Measurements from ENCODE around the gene MSLN.
"Not testable (repeated sequence)": the region's sequence is repeated elsewhere in the genome, so short reads cannot be mapped to it uniquely, and the experiment has no call there.

Gene MSLN

GRCh38 chr16:760545-761343 is at the start of gene MSLN:
Gene MSLN (plus strand): TSS chr16:760734. CDS start chr16:762681, 1,947 bp downstream.
- DNase-seq (ENCODE audit: low read depth): no peak
- H3K4me3 ChIP-seq (ENCODE audit: low read length): no peak within 1 kb of the TSS
- TF ChIP-seq, protein P1, sequence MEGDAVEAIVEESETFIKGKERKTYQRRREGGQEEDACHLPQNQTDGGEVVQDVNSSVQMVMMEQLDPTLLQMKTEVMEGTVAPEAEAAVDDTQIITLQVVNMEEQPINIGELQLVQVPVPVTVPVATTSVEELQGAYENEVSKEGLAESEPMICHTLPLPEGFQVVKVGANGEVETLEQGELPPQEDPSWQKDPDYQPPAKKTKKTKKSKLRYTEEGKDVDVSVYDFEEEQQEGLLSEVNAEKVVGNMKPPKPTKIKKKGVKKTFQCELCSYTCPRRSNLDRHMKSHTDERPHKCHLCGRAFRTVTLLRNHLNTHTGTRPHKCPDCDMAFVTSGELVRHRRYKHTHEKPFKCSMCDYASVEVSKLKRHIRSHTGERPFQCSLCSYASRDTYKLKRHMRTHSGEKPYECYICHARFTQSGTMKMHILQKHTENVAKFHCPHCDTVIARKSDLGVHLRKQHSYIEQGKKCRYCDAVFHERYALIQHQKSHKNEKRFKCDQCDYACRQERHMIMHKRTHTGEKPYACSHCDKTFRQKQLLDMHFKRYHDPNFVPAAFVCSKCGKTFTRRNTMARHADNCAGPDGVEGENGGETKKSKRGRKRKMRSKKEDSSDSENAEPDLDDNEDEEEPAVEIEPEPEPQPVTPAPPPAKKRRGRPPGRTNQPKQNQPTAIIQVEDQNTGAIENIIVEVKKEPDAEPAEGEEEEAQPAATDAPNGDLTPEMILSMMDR (conservative IDR thresholded peaks at IDR 0.05; ENCODE audit: low read length): no peak

- DNase-seq (ENCODE audit: low read depth): no peak
- TF ChIP-seq, protein P1 (conservative IDR thresholded peaks at IDR 0.05; ENCODE audit: low read length): no peak
- H3K4me3 ChIP-seq (ENCODE audit: low read length): no peak overlapping the region
Observed at GRCh38 chr16:711084-711483, 49.5 kb upstream of the MSLN start.

GRCh38 chr16:711548-712320 is 48.8 kb upstream of the MSLN start:
- DNase-seq (ENCODE audit: low read depth): peak; percentile 52
- H3K4me3 ChIP-seq (ENCODE audit: low read length): no peak overlapping the region
- TF ChIP-seq, protein P1 (conservative IDR thresholded peaks at IDR 0.05; ENCODE audit: low read length): peak; percentile 71

DNA sequence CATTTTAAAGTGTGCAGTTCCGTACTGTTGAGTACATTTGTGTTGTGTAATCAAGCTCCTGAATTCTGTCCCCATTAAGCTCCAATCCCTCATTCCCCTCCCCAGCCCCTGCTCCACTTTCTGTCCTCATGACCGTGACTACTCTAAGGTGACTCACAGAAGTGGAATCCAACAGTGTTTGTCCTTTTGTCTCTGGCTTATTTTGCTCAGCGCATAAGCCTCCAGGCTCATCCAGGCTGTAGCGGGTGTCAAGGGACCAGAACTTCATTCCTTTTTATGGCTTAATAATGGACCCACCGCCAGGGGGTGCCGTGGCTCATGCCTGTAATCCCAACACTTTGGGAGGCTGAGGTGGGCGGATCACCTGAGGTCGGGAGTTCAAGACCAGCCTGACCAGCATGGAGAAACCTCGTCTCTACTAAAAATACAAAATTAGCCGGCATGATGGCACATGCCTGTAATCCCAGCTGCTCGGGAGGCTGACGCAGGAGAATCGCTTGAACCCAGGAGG is 47.7 kb upstream of the MSLN start:
- TF ChIP-seq, protein P1 (conservative IDR thresholded peaks at IDR 0.05; ENCODE audit: low read length): peak; percentile 42
- peak; percentile 93 for DNase-seq (ENCODE audit: low read depth)
- not testable (repeated sequence) for H3K4me3 ChIP-seq (ENCODE audit: low read length)

DNA sequence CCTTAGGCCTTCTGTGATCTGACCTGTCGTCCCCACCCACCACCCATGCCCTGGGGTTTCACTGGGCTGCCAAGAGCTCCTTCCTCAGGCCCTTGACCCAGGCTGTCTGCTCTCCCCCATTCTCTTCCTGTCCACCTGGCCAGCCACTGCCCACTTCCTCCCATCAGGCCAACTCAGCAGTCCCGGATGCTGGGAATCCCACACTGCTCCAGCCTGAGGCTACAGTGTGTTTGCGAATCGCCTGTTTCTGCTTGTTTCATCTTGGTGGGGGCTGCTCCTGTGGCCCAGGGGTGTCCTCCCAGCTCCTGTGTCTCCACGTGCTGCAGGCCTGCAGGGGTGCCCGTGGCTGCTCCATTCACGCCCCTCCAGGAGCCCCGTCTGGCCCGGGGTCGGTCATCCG is 46.5 kb upstream of the MSLN start:
- no peak for DNase-seq (ENCODE audit: low read depth)
- no peak overlapping the region for H3K4me3 ChIP-seq (ENCODE audit: low read length)
- TF ChIP-seq, protein P1 (conservative IDR thresholded peaks at IDR 0.05; ENCODE audit: low read length): no peak

DNA sequence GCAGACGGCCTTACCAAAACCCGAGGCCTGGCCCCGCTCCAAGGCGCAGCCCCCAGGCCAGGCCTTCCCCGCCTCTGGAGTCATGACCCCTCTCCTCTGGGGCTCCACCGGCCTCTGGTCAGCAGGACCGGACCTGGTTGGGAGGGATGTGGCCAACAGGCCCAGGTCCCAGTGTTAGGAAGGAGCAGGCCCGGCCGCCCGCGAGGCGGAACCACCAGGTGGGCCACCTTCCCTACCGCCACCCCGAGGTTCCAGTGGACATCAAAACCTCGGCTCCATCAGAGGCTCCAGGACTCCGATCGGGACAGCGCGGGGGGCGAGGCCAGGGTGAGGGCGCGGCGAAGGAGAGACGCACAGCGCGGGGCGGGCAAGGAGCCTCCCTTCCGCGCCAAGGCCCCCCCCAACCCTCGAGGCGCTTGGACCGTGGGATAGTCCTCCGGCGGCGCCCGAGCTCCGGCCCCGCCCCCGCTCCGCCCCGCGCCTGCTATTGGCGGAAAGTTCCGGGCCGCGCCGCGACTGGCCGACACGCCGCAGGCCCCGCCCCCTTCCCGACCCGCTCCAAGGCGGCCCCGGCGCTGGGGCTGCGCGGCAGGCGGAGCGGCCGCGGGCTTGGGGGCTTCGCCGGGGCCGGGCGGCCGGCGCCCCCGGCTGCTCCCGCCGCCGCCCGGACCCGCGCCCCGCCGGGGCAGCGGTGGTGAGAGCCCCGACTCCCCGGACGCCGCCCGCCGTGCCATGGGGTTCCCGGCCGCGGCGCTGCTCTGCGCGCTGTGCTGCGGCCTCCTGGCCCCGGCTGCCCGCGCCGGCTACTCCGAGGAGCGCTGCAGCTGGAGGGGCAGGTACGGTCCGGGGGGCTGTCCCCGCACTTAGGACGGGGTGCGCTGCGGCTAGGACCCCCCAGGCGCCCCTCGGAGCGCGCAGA is 45.7 kb upstream of the MSLN start, which contains the start of gene METRN:
TSS of gene METRN (plus strand) at position 561 of the 919 bp plus-strand sequence. CDS start at position 733, 172 bp downstream.
- DNase-seq (ENCODE audit: low read depth): peak; percentile 82
- TF ChIP-seq, protein P1 (conservative IDR thresholded peaks at IDR 0.05; ENCODE audit: low read length): no peak
- H3K4me3 ChIP-seq (ENCODE audit: low read length): peak within 1 kb of the TSS; percentile 58
